ENCODE results near the gene CHST8.

Gene CHST8

GRCh38 chr19:33800012-33800680 lies 178.4 kb downstream of the CHST8 start:
- H3K4me2 ChIP-seq (ENCODE audit: low read length) = no peak overlapping the region
- H3K4me3 ChIP-seq (ENCODE audit: low read depth, low read length) = no peak overlapping the region
- H3K14ac ChIP-seq (ENCODE audit: low read length) = no peak overlapping the region
- no peak overlapping the region for H2BK120ac ChIP-seq (ENCODE audit: insufficient read depth, low read length, poor library complexity)
- WGBS (ENCODE audit: extremely low coverage, insufficient coverage, insufficient read length) = no CpG with 5 or more reads among the region's 16 CpGs
- peak overlapping the region; percentile 3 for H3K4ac ChIP-seq (ENCODE audit: low read depth, low read length)
- H3K27me3 ChIP-seq (ENCODE audit: insufficient read depth, low read length) = no peaks in the 10 kb centered on the region
- H4K91ac ChIP-seq (ENCODE audit: low read depth, low read length) = no peak overlapping the region
- no peak overlapping the region for H4K8ac ChIP-seq (ENCODE audit: low read depth, low read length)
- H3K79me1 ChIP-seq (ENCODE audit: low read length) = peaks cover 22% of the 10 kb centered on the region
- no peak overlapping the region for H2AFZ ChIP-seq (ENCODE audit: insufficient read depth, low read length, poor library complexity)
- H3K79me2 ChIP-seq (ENCODE audit: control insufficient read depth, insufficient read depth, low read length, poor library complexity) = peaks cover 15% of the 10 kb centered on the region
- H3K4me1 ChIP-seq (ENCODE audit: control insufficient read depth in 1 of 2, insufficient read depth in 2 of 2, low read length in 2 of 2) = peaks cover 12 to 13% of the 10 kb centered on the region in 2 experiments
- no peak overlapping the region for H3K23ac ChIP-seq (ENCODE audit: low read length)
- H3K36me3 ChIP-seq (ENCODE audit: control insufficient read depth in 1 of 2, insufficient read depth in 2 of 2, low read length in 2 of 2) = peaks cover 39 to 45% of the 10 kb centered on the region in 2 experiments
- H2BK5ac ChIP-seq (ENCODE audit: low read depth, low read length, poor library complexity) = no peak overlapping the region
- H2BK12ac ChIP-seq (ENCODE audit: low read length) = no peak overlapping the region
- no peak overlapping the region for H4K12ac ChIP-seq (ENCODE audit: low read depth, low read length)
- peaks cover 2% of the 10 kb centered on the region for H3K9me3 ChIP-seq (ENCODE audit: insufficient read depth, low read depth, low read length)
- H3K27ac ChIP-seq (ENCODE audit: low read depth, low read length) = no peak overlapping the region
- no peak for DNase-seq
- H3K18ac ChIP-seq (ENCODE audit: low read length) = no peak overlapping the region
- no peak overlapping the region for H3K9ac ChIP-seq (ENCODE audit: low read length)
- no peak overlapping the region for H2AK5ac ChIP-seq (ENCODE audit: low read length)

- no peak overlapping the region for H4K91ac ChIP-seq (ENCODE audit: low read depth, low read length)
- H3K9me3 ChIP-seq (ENCODE audit: insufficient read depth, low read depth, low read length) = peaks cover 3% of the 10 kb centered on the region
- DNase-seq = no peak
Measured at GRCh38 chr19:33801411-33801810, 179.7 kb downstream of the CHST8 start.

GRCh38 chr19:33802001-33802400 lies 180.2 kb downstream of the CHST8 start:
- H3K14ac ChIP-seq (ENCODE audit: low read length) = no peak overlapping the region
- H3K27me3 ChIP-seq (ENCODE audit: insufficient read depth, low read length) = no peaks in the 10 kb centered on the region
- H3K23ac ChIP-seq (ENCODE audit: low read length) = no peak overlapping the region
- no peak overlapping the region for H2AK5ac ChIP-seq (ENCODE audit: low read length)
- no CpG with 5 or more reads among the region's 10 CpGs for WGBS (ENCODE audit: extremely low coverage, insufficient coverage, insufficient read length)
- no peak overlapping the region for H4K12ac ChIP-seq (ENCODE audit: low read depth, low read length)
- no peak overlapping the region for H2BK120ac ChIP-seq (ENCODE audit: insufficient read depth, low read length, poor library complexity)
- H3K36me3 ChIP-seq (ENCODE audit: control insufficient read depth in 1 of 2, insufficient read depth in 2 of 2, low read length in 2 of 2) = peaks cover 56 to 63% of the 10 kb centered on the region in 2 experiments
- H2BK5ac ChIP-seq (ENCODE audit: low read depth, low read length, poor library complexity) = no peak overlapping the region
- no peak overlapping the region for H2AFZ ChIP-seq (ENCODE audit: insufficient read depth, low read length, poor library complexity)
- peaks cover 4% of the 10 kb centered on the region for H3K79me2 ChIP-seq (ENCODE audit: control insufficient read depth, insufficient read depth, low read length, poor library complexity)
- H3K18ac ChIP-seq (ENCODE audit: low read length) = no peak overlapping the region
- no peak for DNase-seq
- no peak overlapping the region for H3K27ac ChIP-seq (ENCODE audit: low read depth, low read length)
- H4K91ac ChIP-seq (ENCODE audit: low read depth, low read length) = no peak overlapping the region
- H3K79me1 ChIP-seq (ENCODE audit: low read length) = peaks cover 8% of the 10 kb centered on the region
- H3K4me1 ChIP-seq (ENCODE audit: control insufficient read depth in 1 of 2, insufficient read depth in 2 of 2, low read length in 2 of 2) = peaks cover 12 to 13% of the 10 kb centered on the region in 2 experiments
- H3K4ac ChIP-seq (ENCODE audit: low read depth, low read length) = no peak overlapping the region
- no peak overlapping the region for H4K8ac ChIP-seq (ENCODE audit: low read depth, low read length)
- H3K4me3 ChIP-seq (ENCODE audit: low read depth, low read length) = no peak overlapping the region
- no peak overlapping the region for H3K9ac ChIP-seq (ENCODE audit: low read length)
- H3K9me3 ChIP-seq (ENCODE audit: insufficient read depth, low read depth, low read length) = peaks cover 3% of the 10 kb centered on the region
- no peak overlapping the region for H3K4me2 ChIP-seq (ENCODE audit: low read length)
- H2BK12ac ChIP-seq (ENCODE audit: low read length) = no peak overlapping the region

More at GRCh38 chr19:33801411-33801810, 179.7 kb downstream of the CHST8 start:
- Histone ChIP-seq H2AFZ (ENCODE audit: insufficient read depth, low read length, poor library complexity) (no peak overlapping the region), H3K23ac (ENCODE audit: low read length) (no peak overlapping the region), H3K36me3 (ENCODE audit: control insufficient read depth in 1 of 2, insufficient read depth in 2 of 2, low read length in 2 of 2) (peaks cover 51 to 57% of the 10 kb centered on the region in 2 experiments), H2AK5ac (ENCODE audit: low read length) (no peak overlapping the region), H2BK5ac (ENCODE audit: low read depth, low read length, poor library complexity) (no peak overlapping the region), H3K4ac (ENCODE audit: low read depth, low read length) (no peak overlapping the region), H3K9ac (ENCODE audit: low read length) (no peak overlapping the region), H3K79me2 (ENCODE audit: control insufficient read depth, insufficient read depth, low read length, poor library complexity) (peaks cover 9% of the 10 kb centered on the region), H3K27me3 (ENCODE audit: insufficient read depth, low read length) (no peaks in the 10 kb centered on the region), H3K4me2 (ENCODE audit: low read length) (no peak overlapping the region), H3K4me1 (ENCODE audit: control insufficient read depth in 1 of 2, insufficient read depth in 2 of 2, low read length in 2 of 2) (peaks cover 12 to 13% of the 10 kb centered on the region in 2 experiments), H2BK120ac (ENCODE audit: insufficient read depth, low read length, poor library complexity) (no peak overlapping the region), H3K14ac (ENCODE audit: low read length) (no peak overlapping the region), H3K18ac (ENCODE audit: low read length) (no peak overlapping the region), H3K27ac (ENCODE audit: low read depth, low read length) (no peak overlapping the region), H4K12ac (ENCODE audit: low read depth, low read length) (no peak overlapping the region), H4K8ac (ENCODE audit: low read depth, low read length) (no peak overlapping the region), H3K4me3 (ENCODE audit: low read depth, low read length) (no peak overlapping the region), H2BK12ac (ENCODE audit: low read length) (no peak overlapping the region), H3K79me1 (ENCODE audit: low read length) (peaks cover 13% of the 10 kb centered on the region)
- WGBS (ENCODE audit: extremely low coverage, insufficient coverage, insufficient read length) = no CpG with 5 or more reads among the region's 5 CpGs

- H2AFZ ChIP-seq (ENCODE audit: insufficient read depth, low read length, poor library complexity) = no peak overlapping the region
- H3K4me3 ChIP-seq (ENCODE audit: low read depth, low read length) = no peak overlapping the region
- H3K27me3 ChIP-seq (ENCODE audit: insufficient read depth, low read length) = no peaks in the 10 kb centered on the region
- no CpG with 5 or more reads among the region's 1 CpG for WGBS (ENCODE audit: extremely low coverage, insufficient coverage, insufficient read length)
- no peak overlapping the region for H4K12ac ChIP-seq (ENCODE audit: low read depth, low read length)
- no peak overlapping the region for H4K91ac ChIP-seq (ENCODE audit: low read depth, low read length)
- H2BK12ac ChIP-seq (ENCODE audit: low read length) = no peak overlapping the region
- peaks cover 2% of the 10 kb centered on the region for H3K79me1 ChIP-seq (ENCODE audit: low read length)
- H3K36me3 ChIP-seq (ENCODE audit: control insufficient read depth in 1 of 2, insufficient read depth in 2 of 2, low read length in 2 of 2) = peaks cover 58 to 65% of the 10 kb centered on the region in 2 experiments
- H3K9me3 ChIP-seq (ENCODE audit: insufficient read depth, low read depth, low read length) = peaks cover 3% of the 10 kb centered on the region
- no peak overlapping the region for H3K23ac ChIP-seq (ENCODE audit: low read length)
- H3K4me2 ChIP-seq (ENCODE audit: low read length) = no peak overlapping the region
- no peak overlapping the region for H3K18ac ChIP-seq (ENCODE audit: low read length)
- no peak overlapping the region for H2BK5ac ChIP-seq (ENCODE audit: low read depth, low read length, poor library complexity)
- H2AK5ac ChIP-seq (ENCODE audit: low read length) = no peak overlapping the region
- no peak for DNase-seq
- no peak overlapping the region for H3K14ac ChIP-seq (ENCODE audit: low read length)
- H3K4ac ChIP-seq (ENCODE audit: low read depth, low read length) = no peak overlapping the region
- H3K79me2 ChIP-seq (ENCODE audit: control insufficient read depth, insufficient read depth, low read length, poor library complexity) = no peaks in the 10 kb centered on the region
- no peak overlapping the region for H2BK120ac ChIP-seq (ENCODE audit: insufficient read depth, low read length, poor library complexity)
- no peak overlapping the region for H3K27ac ChIP-seq (ENCODE audit: low read depth, low read length)
- peaks cover 12 to 13% of the 10 kb centered on the region in 2 experiments for H3K4me1 ChIP-seq (ENCODE audit: control insufficient read depth in 1 of 2, insufficient read depth in 2 of 2, low read length in 2 of 2)
- H3K9ac ChIP-seq (ENCODE audit: low read length) = no peak overlapping the region
- no peak overlapping the region for H4K8ac ChIP-seq (ENCODE audit: low read depth, low read length)
Measured at GRCh38 chr19:33802801-33803200, 181.0 kb downstream of the CHST8 start.

Data from trophoblast cell (in vitro differentiated cells and primary cell).